Gastrocnemius medialis (tissue), 4 donors: ENCODE measurements around the gene ADAMTS2.
"Not testable (repeated sequence)": the region's sequence is repeated elsewhere in the genome, so short reads cannot be mapped to it uniquely, and the experiment has no call there.

Experiments
- POLR2A ChIP-seq, 2 donors: fragments of 450-650 bp; IDR thresholded peaks; one replicate each; pipeline ENCODE4 v1.6.1; 2017; ENCODE audit warnings: antibody characterized with exemption in 2 of 2, mild to moderate bottlenecking in 2 of 2, moderate library complexity in 2 of 2
- TF ChIP-seq, protein P1 (sequence below), 5 experiments: fragments of 450-650 bp in 3 of 5; fragments of 200-600 bp in 2 of 5; sonication (generic) in 2 of 5; IDR thresholded peaks in 4 of 5; conservative IDR thresholded peaks in 1 of 5; 1 replicate in 4 of 5; 2 replicates in 1 of 5; pipeline ENCODE4 v1.5.1; 2016 to 2019; ENCODE audit warnings: antibody characterized with exemption in 5 of 5, mild to moderate bottlenecking in 3 of 5, moderate library complexity in 3 of 5

DNA sequence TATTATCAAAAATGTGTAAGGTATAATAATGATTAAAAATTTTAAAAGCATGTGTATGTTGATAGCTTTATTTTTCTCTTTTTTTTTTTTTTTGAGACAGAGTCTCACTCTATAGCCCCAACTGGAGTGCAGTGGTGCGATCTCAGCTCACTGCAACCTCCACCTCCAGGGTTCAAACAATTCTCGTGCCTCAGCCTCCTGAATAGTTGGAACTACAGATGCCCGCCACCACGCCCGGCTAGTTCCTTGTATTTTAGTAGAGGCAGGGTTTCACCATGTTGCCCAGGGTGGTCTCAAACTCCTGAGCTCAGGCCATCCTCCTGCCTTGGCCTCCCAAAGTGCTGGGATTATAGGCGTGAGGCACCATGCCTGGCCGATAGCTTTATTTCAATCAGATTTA lies 20.9 kb downstream of the ADAMTS2 start:
- TF ChIP-seq, protein P1, sequence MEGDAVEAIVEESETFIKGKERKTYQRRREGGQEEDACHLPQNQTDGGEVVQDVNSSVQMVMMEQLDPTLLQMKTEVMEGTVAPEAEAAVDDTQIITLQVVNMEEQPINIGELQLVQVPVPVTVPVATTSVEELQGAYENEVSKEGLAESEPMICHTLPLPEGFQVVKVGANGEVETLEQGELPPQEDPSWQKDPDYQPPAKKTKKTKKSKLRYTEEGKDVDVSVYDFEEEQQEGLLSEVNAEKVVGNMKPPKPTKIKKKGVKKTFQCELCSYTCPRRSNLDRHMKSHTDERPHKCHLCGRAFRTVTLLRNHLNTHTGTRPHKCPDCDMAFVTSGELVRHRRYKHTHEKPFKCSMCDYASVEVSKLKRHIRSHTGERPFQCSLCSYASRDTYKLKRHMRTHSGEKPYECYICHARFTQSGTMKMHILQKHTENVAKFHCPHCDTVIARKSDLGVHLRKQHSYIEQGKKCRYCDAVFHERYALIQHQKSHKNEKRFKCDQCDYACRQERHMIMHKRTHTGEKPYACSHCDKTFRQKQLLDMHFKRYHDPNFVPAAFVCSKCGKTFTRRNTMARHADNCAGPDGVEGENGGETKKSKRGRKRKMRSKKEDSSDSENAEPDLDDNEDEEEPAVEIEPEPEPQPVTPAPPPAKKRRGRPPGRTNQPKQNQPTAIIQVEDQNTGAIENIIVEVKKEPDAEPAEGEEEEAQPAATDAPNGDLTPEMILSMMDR (IDR thresholded peaks at IDR 0.05 in 4 of 5, conservative IDR thresholded peaks at IDR 0.05 in 1 of 5), result not testable (repeated sequence)
- not testable (repeated sequence) for TF ChIP-seq POLR2A (IDR thresholded peaks at IDR 0.05)
